Liver (tissue), 9 donors: ENCODE results near the gene SLC44A2. TPM values are rescaled to one million over a fixed set of nuclear protein-coding genes. Genes with fewer than 3 reads are reported as not detected.

Experiments used
- DNase-seq: peaks from one replicate; pipeline ENCODE4 v3.0.0-alpha.2; 2017; ENCODE audit warnings: low spot score
- H3K27ac ChIP-seq, 2 donors: one replicate each; pipeline ENCODE4 v1.7.0; 2013; ENCODE audit warnings: inconsistent platforms in 2 of 2, low read length in 2 of 2, control low read depth in 1 of 2, low read depth in 1 of 2, mild to moderate bottlenecking in 1 of 2
- H3K27me3 ChIP-seq, 4 donors: one replicate each; pipeline versions ENCODE4 v1.6.1 to v1.7.0; 2013; ENCODE audit warnings: low read length in 3 of 4, inconsistent platforms in 1 of 4, mild to moderate bottlenecking in 1 of 4, moderate library complexity in 1 of 4; ENCODE audit not compliant: control insufficient read depth in 4 of 4, insufficient read depth in 4 of 4
- H3K36me3 ChIP-seq, 4 donors: one replicate each; pipeline versions ENCODE4 v1.6.1 to v1.7.0; 2013; ENCODE audit warnings: low read length in 3 of 4, mild to moderate bottlenecking in 3 of 4, low read depth in 1 of 4, moderate library complexity in 1 of 4; ENCODE audit not compliant: control insufficient read depth in 4 of 4, insufficient read depth in 3 of 4
- H3K4me1 ChIP-seq, 4 donors: one replicate each; pipeline versions ENCODE4 v1.6.1 to v1.7.0; 2013; ENCODE audit warnings: low read length in 3 of 4, mild to moderate bottlenecking in 3 of 4, moderate library complexity in 1 of 4; ENCODE audit not compliant: control insufficient read depth in 4 of 4, insufficient read depth in 4 of 4
- H3K4me3 ChIP-seq, 3 donors: one replicate each; pipeline versions ENCODE4 v1.6.1 to v1.7.0; 2013; ENCODE audit warnings: low read length in 3 of 3, control low read depth in 1 of 3, low read depth in 1 of 3, mild to moderate bottlenecking in 1 of 3
- H3K9ac ChIP-seq, 2 donors: one replicate each; pipeline ENCODE4 v1.7.0; 2013; ENCODE audit warnings: low read length in 2 of 2, mild to moderate bottlenecking in 2 of 2, moderate library complexity in 2 of 2, control low read depth in 1 of 2, low read depth in 1 of 2
- H3K9me3 ChIP-seq, 4 donors: one replicate each; pipeline versions ENCODE4 v1.6.1 to v1.7.0; 2013; ENCODE audit warnings: low read length in 3 of 4; ENCODE audit not compliant: control insufficient read depth in 4 of 4
- FOXA1 ChIP-seq: IDR thresholded peaks from 2 replicates; pipeline ENCODE4 v1.6.1; 2016; ENCODE audit warnings: antibody characterized with exemption
- GABPA ChIP-seq, 2 donors: IDR thresholded peaks in 1 of 2; conservative IDR thresholded peaks in 1 of 2; 2 replicates each; pipeline ENCODE4 v1.6.1; 2016; ENCODE audit warnings: antibody characterized with exemption in 2 of 2, mild to moderate bottlenecking in 1 of 2, moderate library complexity in 1 of 2
- HNF4A ChIP-seq, 2 donors: conservative IDR thresholded peaks; 2 replicates each; pipeline ENCODE4 v1.6.1; 2016; ENCODE audit warnings: antibody characterized with exemption in 2 of 2, mild to moderate bottlenecking in 2 of 2
- JUND ChIP-seq, 2 donors: IDR thresholded peaks; 2 replicates each; pipeline ENCODE4 v1.6.1; 2016; ENCODE audit warnings: antibody characterized with exemption in 2 of 2
- RXRA ChIP-seq, 2 donors: IDR thresholded peaks; 2 replicates each; pipeline ENCODE4 v1.6.1; 2017 to 2018; ENCODE audit warnings: antibody characterized with exemption in 2 of 2, mild to moderate bottlenecking in 1 of 2
- TAF1 ChIP-seq: conservative IDR thresholded peaks from 2 replicates; pipeline ENCODE4 v1.6.1; 2016; ENCODE audit warnings: antibody characterized with exemption, mild to moderate bottlenecking
- YY1 ChIP-seq: IDR thresholded peaks from 2 replicates; pipeline ENCODE4 v1.6.1; 2016; ENCODE audit warnings: antibody characterized with exemption, mild to moderate bottlenecking
- WGBS: extraction: QIAGEN DNeasy Blood & Tissue Kit; methylation state at CpG from one replicate; pipeline ENCODE4 v1.1.7; 2013; 5-methylcytosine and 5-hydroxymethylcytosine counted together
- polyA plus RNA-seq, 2 donors: library from polyadenylated mRNA; stranded (reverse) in 1 of 2; unstranded in 1 of 2; fragments of 200-250 nt in 1 of 2; fragments of >200 nt in 1 of 2; fragmentation: Nextera tagmentation in 1 of 2; extraction: Ambion mirVana in 1 of 2; gene quantifications; one replicate each; pipeline versions ENCODE4 v1.2.1 to v1.2.3, GENCODE V29; 2013 to 2015
- total RNA-seq, 2 donors: library from RNA; depleted of rRNA; stranded (reverse); fragments of >200 nt; gene quantifications; one replicate each; pipeline ENCODE4 v1.2.3, GENCODE V29; 2014
- TF ChIP-seq, protein P1 (sequence below): IDR thresholded peaks from 2 replicates; pipeline ENCODE4 v1.6.1; 2016; ENCODE audit warnings: antibody characterized with exemption, mild to moderate bottlenecking
- TF ChIP-seq, protein P2 (sequence below): fragments of 150-350 bp; IDR thresholded peaks from 2 replicates; pipeline ENCODE4 v1.5.1; 2017; ENCODE audit warnings: improper control_type of control experiment, low read depth, low read length; ENCODE audit not compliant: missing input control
- TF ChIP-seq, protein P3 (sequence below): IDR thresholded peaks from 2 replicates; pipeline ENCODE4 v1.6.1; 2016; ENCODE audit warnings: antibody characterized with exemption
- TF ChIP-seq, protein P4 (sequence below): IDR thresholded peaks from 2 replicates; pipeline ENCODE4 v1.6.1; 2016; ENCODE audit warnings: antibody characterized with exemption
- TF ChIP-seq, protein P5 (sequence below): IDR thresholded peaks from 2 replicates; pipeline ENCODE4 v1.6.1; 2016; ENCODE audit warnings: antibody characterized with exemption
- donor health status: healthy.
- donor health status: healthy.
- donor health status: healthy.
- donor health status: healthy.
- donor health status: healthy.

Gene SLC44A2
- total and polyA plus RNA-seq, 4 donors = 12.0 to 21.6 (median 13.4) TPM

DNA sequence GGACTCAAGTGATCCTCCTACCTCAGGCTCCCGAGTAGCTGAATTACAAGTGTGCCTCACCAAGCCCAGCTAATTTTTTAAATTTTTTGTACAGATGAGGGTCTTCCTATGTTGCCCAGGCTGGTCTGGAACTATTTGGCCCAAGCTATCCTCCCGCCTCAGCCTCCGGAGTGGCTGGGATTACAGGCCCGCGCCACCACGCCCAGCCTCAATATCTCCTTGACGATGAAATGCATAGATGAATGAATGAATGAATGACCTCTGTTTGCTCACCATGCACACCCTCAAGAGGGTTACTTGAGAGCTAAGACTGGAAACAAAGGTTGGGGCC, 23.4 kb upstream of the SLC44A2 start:
- Histone ChIP-seq H3K36me3 (no peaks in the 10 kb centered on the region), H3K9ac (no peak overlapping the region), H3K4me1 (peaks cover 0 to 8% (median 1%) of the 10 kb centered on the region in 4 donors), H3K27me3 (no peaks in the 10 kb centered on the region), H3K4me3 (peak overlapping the region in 1 of 3 donors; percentile 84), H3K9me3 (no peaks in the 10 kb centered on the region), H3K27ac (no peak overlapping the region)
- no peak for DNase-seq
- TF ChIP-seq, protein P1, sequence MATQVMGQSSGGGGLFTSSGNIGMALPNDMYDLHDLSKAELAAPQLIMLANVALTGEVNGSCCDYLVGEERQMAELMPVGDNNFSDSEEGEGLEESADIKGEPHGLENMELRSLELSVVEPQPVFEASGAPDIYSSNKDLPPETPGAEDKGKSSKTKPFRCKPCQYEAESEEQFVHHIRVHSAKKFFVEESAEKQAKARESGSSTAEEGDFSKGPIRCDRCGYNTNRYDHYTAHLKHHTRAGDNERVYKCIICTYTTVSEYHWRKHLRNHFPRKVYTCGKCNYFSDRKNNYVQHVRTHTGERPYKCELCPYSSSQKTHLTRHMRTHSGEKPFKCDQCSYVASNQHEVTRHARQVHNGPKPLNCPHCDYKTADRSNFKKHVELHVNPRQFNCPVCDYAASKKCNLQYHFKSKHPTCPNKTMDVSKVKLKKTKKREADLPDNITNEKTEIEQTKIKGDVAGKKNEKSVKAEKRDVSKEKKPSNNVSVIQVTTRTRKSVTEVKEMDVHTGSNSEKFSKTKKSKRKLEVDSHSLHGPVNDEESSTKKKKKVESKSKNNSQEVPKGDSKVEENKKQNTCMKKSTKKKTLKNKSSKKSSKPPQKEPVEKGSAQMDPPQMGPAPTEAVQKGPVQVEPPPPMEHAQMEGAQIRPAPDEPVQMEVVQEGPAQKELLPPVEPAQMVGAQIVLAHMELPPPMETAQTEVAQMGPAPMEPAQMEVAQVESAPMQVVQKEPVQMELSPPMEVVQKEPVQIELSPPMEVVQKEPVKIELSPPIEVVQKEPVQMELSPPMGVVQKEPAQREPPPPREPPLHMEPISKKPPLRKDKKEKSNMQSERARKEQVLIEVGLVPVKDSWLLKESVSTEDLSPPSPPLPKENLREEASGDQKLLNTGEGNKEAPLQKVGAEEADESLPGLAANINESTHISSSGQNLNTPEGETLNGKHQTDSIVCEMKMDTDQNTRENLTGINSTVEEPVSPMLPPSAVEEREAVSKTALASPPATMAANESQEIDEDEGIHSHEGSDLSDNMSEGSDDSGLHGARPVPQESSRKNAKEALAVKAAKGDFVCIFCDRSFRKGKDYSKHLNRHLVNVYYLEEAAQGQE = no peak
- TF ChIP-seq, protein P2, sequence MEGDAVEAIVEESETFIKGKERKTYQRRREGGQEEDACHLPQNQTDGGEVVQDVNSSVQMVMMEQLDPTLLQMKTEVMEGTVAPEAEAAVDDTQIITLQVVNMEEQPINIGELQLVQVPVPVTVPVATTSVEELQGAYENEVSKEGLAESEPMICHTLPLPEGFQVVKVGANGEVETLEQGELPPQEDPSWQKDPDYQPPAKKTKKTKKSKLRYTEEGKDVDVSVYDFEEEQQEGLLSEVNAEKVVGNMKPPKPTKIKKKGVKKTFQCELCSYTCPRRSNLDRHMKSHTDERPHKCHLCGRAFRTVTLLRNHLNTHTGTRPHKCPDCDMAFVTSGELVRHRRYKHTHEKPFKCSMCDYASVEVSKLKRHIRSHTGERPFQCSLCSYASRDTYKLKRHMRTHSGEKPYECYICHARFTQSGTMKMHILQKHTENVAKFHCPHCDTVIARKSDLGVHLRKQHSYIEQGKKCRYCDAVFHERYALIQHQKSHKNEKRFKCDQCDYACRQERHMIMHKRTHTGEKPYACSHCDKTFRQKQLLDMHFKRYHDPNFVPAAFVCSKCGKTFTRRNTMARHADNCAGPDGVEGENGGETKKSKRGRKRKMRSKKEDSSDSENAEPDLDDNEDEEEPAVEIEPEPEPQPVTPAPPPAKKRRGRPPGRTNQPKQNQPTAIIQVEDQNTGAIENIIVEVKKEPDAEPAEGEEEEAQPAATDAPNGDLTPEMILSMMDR = no peak
- TF ChIP-seq, protein P3, sequence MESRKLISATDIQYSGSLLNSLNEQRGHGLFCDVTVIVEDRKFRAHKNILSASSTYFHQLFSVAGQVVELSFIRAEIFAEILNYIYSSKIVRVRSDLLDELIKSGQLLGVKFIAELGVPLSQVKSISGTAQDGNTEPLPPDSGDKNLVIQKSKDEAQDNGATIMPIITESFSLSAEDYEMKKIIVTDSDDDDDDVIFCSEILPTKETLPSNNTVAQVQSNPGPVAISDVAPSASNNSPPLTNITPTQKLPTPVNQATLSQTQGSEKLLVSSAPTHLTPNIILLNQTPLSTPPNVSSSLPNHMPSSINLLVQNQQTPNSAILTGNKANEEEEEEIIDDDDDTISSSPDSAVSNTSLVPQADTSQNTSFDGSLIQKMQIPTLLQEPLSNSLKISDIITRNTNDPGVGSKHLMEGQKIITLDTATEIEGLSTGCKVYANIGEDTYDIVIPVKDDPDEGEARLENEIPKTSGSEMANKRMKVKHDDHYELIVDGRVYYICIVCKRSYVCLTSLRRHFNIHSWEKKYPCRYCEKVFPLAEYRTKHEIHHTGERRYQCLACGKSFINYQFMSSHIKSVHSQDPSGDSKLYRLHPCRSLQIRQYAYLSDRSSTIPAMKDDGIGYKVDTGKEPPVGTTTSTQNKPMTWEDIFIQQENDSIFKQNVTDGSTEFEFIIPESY = no peak
- TF ChIP-seq, protein P4, sequence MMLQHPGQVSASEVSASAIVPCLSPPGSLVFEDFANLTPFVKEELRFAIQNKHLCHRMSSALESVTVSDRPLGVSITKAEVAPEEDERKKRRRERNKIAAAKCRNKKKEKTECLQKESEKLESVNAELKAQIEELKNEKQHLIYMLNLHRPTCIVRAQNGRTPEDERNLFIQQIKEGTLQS = no peak
- TF ChIP-seq RXRA (IDR thresholded peaks at IDR 0.05) (no peak), HNF4A (conservative IDR thresholded peaks at IDR 0.05) (no peak), JUND (IDR thresholded peaks at IDR 0.05) (no peak), FOXA1 (no peak)
- TF ChIP-seq, protein P5, sequence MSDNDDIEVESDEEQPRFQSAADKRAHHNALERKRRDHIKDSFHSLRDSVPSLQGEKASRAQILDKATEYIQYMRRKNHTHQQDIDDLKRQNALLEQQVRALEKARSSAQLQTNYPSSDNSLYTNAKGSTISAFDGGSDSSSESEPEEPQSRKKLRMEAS = no peak
- 28% methylated on average over 7 of the region's 7 CpGs for WGBS

DNA sequence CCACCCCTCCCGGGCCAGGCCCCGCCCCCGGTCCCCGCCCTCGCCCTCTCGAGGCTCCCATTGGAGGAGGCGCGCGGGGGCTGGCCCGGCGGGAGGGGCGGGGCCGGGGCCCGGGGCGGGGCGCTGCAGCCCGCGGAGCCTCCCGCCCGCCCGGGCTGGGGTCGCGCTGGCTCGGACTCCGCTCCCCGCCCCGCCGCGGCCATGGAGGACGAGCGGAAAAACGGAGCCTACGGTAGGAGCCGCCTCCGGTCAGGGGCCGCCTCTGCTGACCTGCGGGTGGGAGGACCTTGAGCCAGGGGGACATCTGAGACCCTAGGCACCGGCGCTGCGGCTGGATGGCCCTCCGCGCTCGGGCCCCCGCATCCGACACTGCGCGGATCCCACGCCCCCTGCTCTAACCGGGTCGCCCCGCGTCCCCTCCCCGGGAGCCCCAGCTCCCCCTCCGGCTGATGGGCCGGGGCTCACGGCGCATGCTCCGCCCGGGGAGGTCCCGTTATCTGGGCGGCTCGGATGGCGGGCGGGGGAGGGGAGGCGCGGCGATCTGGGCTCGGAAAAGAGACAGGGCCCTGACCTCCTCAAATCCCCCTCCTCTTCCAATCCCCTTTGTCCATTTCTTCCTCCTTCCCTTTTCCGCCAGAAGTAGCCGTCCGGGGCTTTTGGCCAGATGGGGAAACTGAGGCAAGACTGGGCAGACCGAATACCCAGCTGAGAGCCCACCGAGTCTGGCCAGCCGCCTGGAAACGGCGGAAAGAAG, 22.8 kb upstream of the SLC44A2 start:
- 1% methylated on average over 76 of the region's 76 CpGs for WGBS
- Histone ChIP-seq H3K36me3 (no peaks in the 10 kb centered on the region), H3K4me3 (peak overlapping the region; percentile 53 to 86 (median 84)), H3K9ac (peak overlapping the region; percentile 55 to 90), H3K27ac (peak overlapping the region; percentile 92 to 93), H3K4me1 (peaks cover 0 to 8% (median 1%) of the 10 kb centered on the region in 4 donors), H3K27me3 (no peaks in the 10 kb centered on the region), H3K9me3 (no peaks in the 10 kb centered on the region)
- peak; percentile 93 for DNase-seq
- TF ChIP-seq YY1 (peak; percentile 5), TAF1 (no peak), GABPA (IDR thresholded peaks at IDR 0.05 in 1 of 2, conservative IDR thresholded peaks at IDR 0.05 in 1 of 2) (no peak), FOXA1 (no peak)
- TF ChIP-seq, protein P4 = no peak
- TF ChIP-seq, protein P5 = no peak
